ENCODE results near the gene WDR43. TPM values are rescaled to one million over a fixed set of nuclear protein-coding genes. Genes with fewer than 3 reads are reported as not detected.
A peak's percentile ranks its signal among the peaks of the same experiment; 100 is the strongest.

WDR43 gene, protein sequence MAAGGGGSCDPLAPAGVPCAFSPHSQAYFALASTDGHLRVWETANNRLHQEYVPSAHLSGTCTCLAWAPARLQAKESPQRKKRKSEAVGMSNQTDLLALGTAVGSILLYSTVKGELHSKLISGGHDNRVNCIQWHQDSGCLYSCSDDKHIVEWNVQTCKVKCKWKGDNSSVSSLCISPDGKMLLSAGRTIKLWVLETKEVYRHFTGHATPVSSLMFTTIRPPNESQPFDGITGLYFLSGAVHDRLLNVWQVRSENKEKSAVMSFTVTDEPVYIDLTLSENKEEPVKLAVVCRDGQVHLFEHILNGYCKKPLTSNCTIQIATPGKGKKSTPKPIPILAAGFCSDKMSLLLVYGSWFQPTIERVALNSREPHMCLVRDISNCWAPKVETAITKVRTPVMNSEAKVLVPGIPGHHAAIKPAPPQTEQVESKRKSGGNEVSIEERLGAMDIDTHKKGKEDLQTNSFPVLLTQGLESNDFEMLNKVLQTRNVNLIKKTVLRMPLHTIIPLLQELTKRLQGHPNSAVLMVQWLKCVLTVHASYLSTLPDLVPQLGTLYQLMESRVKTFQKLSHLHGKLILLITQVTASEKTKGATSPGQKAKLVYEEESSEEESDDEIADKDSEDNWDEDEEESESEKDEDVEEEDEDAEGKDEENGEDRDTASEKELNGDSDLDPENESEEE
- total RNA-seq, result 10 to 100 TPM; 52.0 to 58.2 TPM
- polyA plus RNA-seq (ENCODE audit: insufficient read depth, low read depth, low replicate concordance), result 52.7 TPM
- long read RNA-seq, donor 1, transcript WDR43-202 (18 exons, 3,533 nt), result major isoform, 11 of 41 reads
- long read RNA-seq, donor 1, partial matches to known transcripts, result 30 of 41 reads
- long read RNA-seq, donor 1, other reads (novel, unspliced or antisense), result 0 of 41 reads
- long read RNA-seq, donor 2, transcript WDR43-202 (18 exons, 3,533 nt), result major isoform, 6 of 14 reads
- long read RNA-seq, donor 2, partial matches to known transcripts, result 8 of 14 reads
- long read RNA-seq, donor 2, other reads (novel, unspliced or antisense), result 0 of 14 reads

DNA sequence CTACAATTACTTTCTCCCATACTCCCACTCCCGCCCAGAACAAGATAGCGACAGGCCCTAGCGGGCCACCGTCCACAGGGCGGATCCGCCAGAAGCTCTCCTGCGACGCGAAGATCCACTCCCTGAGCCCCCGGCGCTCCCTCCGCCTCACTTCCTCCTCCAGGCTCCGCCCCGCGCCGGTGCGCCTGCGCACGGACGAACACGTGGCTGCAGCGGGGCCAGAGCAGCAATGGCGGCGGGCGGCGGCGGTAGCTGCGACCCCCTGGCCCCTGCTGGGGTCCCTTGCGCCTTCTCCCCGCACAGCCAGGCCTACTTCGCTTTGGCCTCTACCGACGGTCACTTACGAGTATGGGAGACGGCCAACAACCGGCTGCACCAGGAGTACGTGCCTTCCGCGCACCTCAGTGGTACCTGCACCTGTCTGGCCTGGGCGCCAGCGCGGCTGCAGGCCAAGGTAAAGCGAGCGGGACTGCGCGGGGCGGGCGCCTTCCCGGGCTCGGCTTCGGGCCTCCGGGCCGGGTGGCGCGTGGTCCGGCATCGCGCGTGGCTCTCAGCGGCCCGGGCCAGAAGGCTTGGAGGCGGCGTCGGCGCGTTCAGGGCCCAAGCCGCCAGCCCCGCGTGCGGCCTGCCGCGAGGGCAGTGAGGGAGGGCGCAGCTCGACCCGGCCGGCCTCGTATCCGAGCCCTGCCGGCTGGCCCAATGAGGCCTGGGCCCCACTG lies at the start of gene WDR43:
Gene WDR43, plus strand, starts transcription at position 198 of the 719 bp plus-strand sequence. Its CDS starts 32 bp downstream, at position 230.
- Histone ChIP-seq H3K27me3 (no peaks in the 10 kb centered on the region), H3K4me3 (peak within 1 kb of the TSS; percentile 91 to 93), H3K4me1 (peaks cover 19% of the 10 kb centered on the region), H3K27ac (peak within 1 kb of the TSS; percentile 51 to 71), H3K36me3 (ENCODE audit: low read depth, missing control alignments) (no peaks in the 10 kb centered on the region), H3K9me3 (no peaks in the 10 kb centered on the region)
- 1% methylated on average over 16 to 56 of the region's 79 CpGs for WGBS, 2 donors
- DNase-seq, result peak; percentile 98
- intact Hi-C loops (cut with DNase I; ENCODE audit: low total_unique reads), result no loop called here
- TF ChIP-seq POLR2A (IDR thresholded peaks at IDR 0.05), result no peak
- TF ChIP-seq, protein P1, sequence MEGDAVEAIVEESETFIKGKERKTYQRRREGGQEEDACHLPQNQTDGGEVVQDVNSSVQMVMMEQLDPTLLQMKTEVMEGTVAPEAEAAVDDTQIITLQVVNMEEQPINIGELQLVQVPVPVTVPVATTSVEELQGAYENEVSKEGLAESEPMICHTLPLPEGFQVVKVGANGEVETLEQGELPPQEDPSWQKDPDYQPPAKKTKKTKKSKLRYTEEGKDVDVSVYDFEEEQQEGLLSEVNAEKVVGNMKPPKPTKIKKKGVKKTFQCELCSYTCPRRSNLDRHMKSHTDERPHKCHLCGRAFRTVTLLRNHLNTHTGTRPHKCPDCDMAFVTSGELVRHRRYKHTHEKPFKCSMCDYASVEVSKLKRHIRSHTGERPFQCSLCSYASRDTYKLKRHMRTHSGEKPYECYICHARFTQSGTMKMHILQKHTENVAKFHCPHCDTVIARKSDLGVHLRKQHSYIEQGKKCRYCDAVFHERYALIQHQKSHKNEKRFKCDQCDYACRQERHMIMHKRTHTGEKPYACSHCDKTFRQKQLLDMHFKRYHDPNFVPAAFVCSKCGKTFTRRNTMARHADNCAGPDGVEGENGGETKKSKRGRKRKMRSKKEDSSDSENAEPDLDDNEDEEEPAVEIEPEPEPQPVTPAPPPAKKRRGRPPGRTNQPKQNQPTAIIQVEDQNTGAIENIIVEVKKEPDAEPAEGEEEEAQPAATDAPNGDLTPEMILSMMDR (IDR thresholded peaks at IDR 0.05), result peak in 1 of 3 experiments; percentile 18

DNA sequence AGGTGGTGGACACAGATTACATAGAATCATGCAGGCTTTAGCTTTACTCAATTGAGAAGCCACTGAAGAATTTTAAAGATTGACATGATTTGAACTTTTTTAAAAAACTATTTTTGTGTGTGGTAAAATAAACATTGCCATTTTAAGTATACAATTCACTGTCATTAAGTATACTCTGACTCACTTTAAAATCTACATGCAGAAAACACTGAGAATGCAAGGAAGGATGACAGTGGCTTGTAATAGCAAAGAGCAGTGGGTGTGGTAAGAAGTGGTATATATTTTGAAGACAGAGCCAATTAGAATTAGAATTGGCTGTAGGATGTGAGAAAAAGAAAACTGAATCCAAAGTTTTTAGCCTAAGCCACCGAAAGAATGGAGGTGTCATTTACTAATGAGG lies 39.3 kb upstream of the WDR43 start:
- 88 to 95% methylated on average over 1 of the region's 1 CpG for WGBS, 2 donors
- TF ChIP-seq, protein P1 (IDR thresholded peaks at IDR 0.05), result no peak
- no peak for TF ChIP-seq POLR2A (IDR thresholded peaks at IDR 0.05)
- intact Hi-C loops (cut with DNase I; ENCODE audit: low total_unique reads), result no loop called here
- Histone ChIP-seq H3K4me1 (no peaks in the 10 kb centered on the region), H3K27me3 (no peaks in the 10 kb centered on the region), H3K4me3 (no peak overlapping the region), H3K36me3 (ENCODE audit: low read depth, missing control alignments) (no peaks in the 10 kb centered on the region), H3K27ac (no peak overlapping the region), H3K9me3 (no peaks in the 10 kb centered on the region)
- no peak for DNase-seq

DNA sequence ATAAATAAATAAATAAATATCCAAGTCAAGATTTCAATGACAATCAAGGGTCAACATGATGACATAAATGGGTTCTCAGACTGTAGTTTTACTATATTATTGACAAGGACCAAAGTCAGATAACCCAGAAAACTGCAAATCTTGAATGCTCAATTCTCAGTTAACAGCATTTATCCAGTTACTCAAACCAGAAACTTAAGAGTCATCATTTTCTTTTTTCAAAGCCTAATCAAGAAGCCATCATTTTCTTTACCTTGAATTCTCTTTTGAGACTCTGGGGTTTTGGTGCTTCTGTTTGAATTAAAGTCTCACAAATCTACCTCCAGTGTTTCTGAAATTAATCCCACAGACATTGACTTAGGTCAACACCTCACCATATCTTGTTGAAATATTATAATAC lies 38.5 kb upstream of the WDR43 start:
- intact Hi-C loops (cut with DNase I; ENCODE audit: low total_unique reads), result no loop called here
- Histone ChIP-seq H3K4me3 (no peak overlapping the region), H3K27ac (no peak overlapping the region), H3K27me3 (no peaks in the 10 kb centered on the region), H3K9me3 (no peaks in the 10 kb centered on the region), H3K36me3 (ENCODE audit: low read depth, missing control alignments) (no peaks in the 10 kb centered on the region), H3K4me1 (no peaks in the 10 kb centered on the region)
- no peak for TF ChIP-seq POLR2A (IDR thresholded peaks at IDR 0.05)
- TF ChIP-seq, protein P1 (IDR thresholded peaks at IDR 0.05), result no peak
- DNase-seq, result no peak

DNA sequence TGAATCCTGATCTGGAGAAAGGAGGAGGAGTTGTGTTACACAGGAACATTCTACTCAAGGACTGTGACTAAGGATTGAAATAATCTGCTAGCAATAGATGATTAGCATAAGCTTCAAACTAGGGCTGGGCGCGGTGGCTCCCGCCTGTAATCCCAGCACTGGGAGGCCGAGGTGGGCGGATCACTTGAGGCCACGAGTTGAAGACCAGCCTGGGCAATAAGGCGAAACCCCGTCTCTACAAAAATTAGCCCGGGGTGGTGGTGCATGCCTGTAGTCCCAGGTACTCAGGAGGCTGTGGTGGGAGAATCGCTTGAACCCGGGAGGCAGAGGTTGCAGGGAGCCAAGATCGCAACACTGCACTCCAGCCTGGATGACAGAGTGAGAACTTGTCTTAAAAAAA lies 25.9 kb upstream of the WDR43 start:
- TF ChIP-seq POLR2A (IDR thresholded peaks at IDR 0.05), result no peak
- TF ChIP-seq, protein P1 (IDR thresholded peaks at IDR 0.05), result no peak
- Histone ChIP-seq H3K27me3 (no peaks in the 10 kb centered on the region), H3K27ac (no peak overlapping the region), H3K36me3 (ENCODE audit: low read depth, missing control alignments) (no peaks in the 10 kb centered on the region), H3K9me3 (no peaks in the 10 kb centered on the region), H3K4me3 (no peak overlapping the region), H3K4me1 (peaks cover 7% of the 10 kb centered on the region)
- intact Hi-C loops (cut with DNase I; ENCODE audit: low total_unique reads), result no loop called here
- 64 to 65% methylated on average over 12 of the region's 12 CpGs for WGBS, 2 donors
- DNase-seq, result no peak
